Esophagus squamous epithelium (tissue), 5 donors: Measurements from ENCODE around the gene SIGLEC1. TPM values are rescaled to one million over a fixed set of nuclear protein-coding genes. Genes with fewer than 3 reads are reported as not detected.

Experiments
- DNase-seq: peaks from one replicate; lab custom pipeline; 2025; lab: John Stamatoyannopoulos, UW
- H3K27ac ChIP-seq, 4 donors: fragments of 200-600 bp; sonication (generic); one replicate each; pipeline ENCODE4 v1.5.1; 2016 to 2019; ENCODE audit warnings: mild to moderate bottlenecking in 1 of 4
- H3K27me3 ChIP-seq, 4 donors: fragments of 200-600 bp; sonication (generic); 1 replicate in 3 of 4; 2 replicates in 1 of 4; pipeline versions ENCODE4 v1.5.1 to v1.6.0; 2017 to 2021; ENCODE audit warnings: antibody characterized with exemption in 1 of 4
- H3K36me3 ChIP-seq, 3 donors: fragments of 200-600 bp; sonication (generic); one replicate each; pipeline ENCODE4 v1.5.1; 2016 to 2019
- H3K4me1 ChIP-seq, 3 donors: fragments of 200-600 bp; sonication (generic); one replicate each; pipeline ENCODE4 v1.5.1; 2017 to 2019
- H3K4me3 ChIP-seq, 4 donors: fragments of 200-600 bp; sonication (generic); 1 replicate in 3 of 4; 2 replicates in 1 of 4; pipeline ENCODE4 v1.5.1; 2016 to 2019; ENCODE audit warnings: mild to moderate bottlenecking in 2 of 4, moderate library complexity in 1 of 4
- H3K9me3 ChIP-seq, 3 donors: fragments of 200-600 bp; sonication (generic); one replicate each; pipeline ENCODE4 v1.5.1; 2016 to 2019
- POLR2A ChIP-seq, 4 donors: fragments of 450-650 bp; IDR thresholded peaks; one replicate each; pipeline ENCODE4 v1.6.1; 2017; ENCODE audit warnings: antibody characterized with exemption in 4 of 4, mild to moderate bottlenecking in 4 of 4, moderate library complexity in 3 of 4
- WGBS, 2 donors: methylation state at CpG; one replicate each; pipeline ENCODE4 v1.1.5; 2018; 5-methylcytosine and 5-hydroxymethylcytosine counted together
- intact Hi-C: fragments of 100-400 bp; cut with DNase I; formaldehyde crosslinking; loops from one replicate; pipeline ENCODE4 v1.15.0; 2022
- total RNA-seq, 4 donors: library from RNA; depleted of rRNA; stranded (reverse); fragments of >200 nt; gene quantifications; one replicate each; pipeline ENCODE4 v1.1.0, GENCODE V29; 2016
- TF ChIP-seq, protein P1 (sequence below), 6 experiments: fragments of 450-650 bp in 4 of 6; fragments of 200-600 bp in 2 of 6; sonication (generic) in 2 of 6; IDR thresholded peaks; one replicate each; pipeline ENCODE4 v1.5.1; 2016 to 2019; ENCODE audit warnings: antibody characterized with exemption in 6 of 6, mild to moderate bottlenecking in 4 of 6, moderate library complexity in 4 of 6
- donor health status: DM: yes; HTN: yes; CAD: no.

SIGLEC1 gene
- total RNA-seq, 4 donors from 2014 or later = 0.11 to 6.9 (median 1.8) TPM

DNA sequence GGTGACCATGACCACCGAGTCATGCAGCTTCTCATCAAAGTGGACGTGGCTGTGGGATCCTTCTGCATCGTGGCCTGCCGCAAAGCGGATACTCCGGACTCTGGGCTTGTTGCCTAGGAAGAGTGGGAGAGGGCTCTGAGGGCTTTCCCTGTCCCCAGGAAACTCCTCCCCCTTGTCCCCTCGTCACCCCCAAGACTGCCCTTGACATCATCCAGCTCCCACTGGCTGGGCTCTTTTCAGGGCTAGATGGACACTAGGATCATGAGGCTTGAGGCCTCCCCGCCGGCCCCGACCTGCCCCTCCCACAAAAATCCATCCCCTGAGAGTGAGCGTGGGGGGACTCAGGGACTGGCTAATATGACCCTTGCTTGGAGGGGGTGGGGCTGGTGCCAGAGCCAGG lies 46.2 kb upstream of the SIGLEC1 start:
- no peak for DNase-seq
- H3K4me3 ChIP-seq = no peak overlapping the region
- no peaks in the 10 kb centered on the region for H3K9me3 ChIP-seq
- no peaks in the 10 kb centered on the region for H3K27me3 ChIP-seq
- H3K36me3 ChIP-seq = peaks cover 0 to 35% (median 3%) of the 10 kb centered on the region in 3 donors
- WGBS, 2 donors = 69 to 97% methylated on average over 3 to 7 of the region's 11 CpGs
- H3K27ac ChIP-seq = peak overlapping the region in 3 of 4 donors; percentile 30 to 64 (median 56)
- no peak for TF ChIP-seq POLR2A (IDR thresholded peaks at IDR 0.05)
- TF ChIP-seq, protein P1, sequence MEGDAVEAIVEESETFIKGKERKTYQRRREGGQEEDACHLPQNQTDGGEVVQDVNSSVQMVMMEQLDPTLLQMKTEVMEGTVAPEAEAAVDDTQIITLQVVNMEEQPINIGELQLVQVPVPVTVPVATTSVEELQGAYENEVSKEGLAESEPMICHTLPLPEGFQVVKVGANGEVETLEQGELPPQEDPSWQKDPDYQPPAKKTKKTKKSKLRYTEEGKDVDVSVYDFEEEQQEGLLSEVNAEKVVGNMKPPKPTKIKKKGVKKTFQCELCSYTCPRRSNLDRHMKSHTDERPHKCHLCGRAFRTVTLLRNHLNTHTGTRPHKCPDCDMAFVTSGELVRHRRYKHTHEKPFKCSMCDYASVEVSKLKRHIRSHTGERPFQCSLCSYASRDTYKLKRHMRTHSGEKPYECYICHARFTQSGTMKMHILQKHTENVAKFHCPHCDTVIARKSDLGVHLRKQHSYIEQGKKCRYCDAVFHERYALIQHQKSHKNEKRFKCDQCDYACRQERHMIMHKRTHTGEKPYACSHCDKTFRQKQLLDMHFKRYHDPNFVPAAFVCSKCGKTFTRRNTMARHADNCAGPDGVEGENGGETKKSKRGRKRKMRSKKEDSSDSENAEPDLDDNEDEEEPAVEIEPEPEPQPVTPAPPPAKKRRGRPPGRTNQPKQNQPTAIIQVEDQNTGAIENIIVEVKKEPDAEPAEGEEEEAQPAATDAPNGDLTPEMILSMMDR (IDR thresholded peaks at IDR 0.05) = no peak
- intact Hi-C loops = no loop called here
- peaks cover 0 to 28% (median 3%) of the 10 kb centered on the region in 3 donors for H3K4me1 ChIP-seq

DNA sequence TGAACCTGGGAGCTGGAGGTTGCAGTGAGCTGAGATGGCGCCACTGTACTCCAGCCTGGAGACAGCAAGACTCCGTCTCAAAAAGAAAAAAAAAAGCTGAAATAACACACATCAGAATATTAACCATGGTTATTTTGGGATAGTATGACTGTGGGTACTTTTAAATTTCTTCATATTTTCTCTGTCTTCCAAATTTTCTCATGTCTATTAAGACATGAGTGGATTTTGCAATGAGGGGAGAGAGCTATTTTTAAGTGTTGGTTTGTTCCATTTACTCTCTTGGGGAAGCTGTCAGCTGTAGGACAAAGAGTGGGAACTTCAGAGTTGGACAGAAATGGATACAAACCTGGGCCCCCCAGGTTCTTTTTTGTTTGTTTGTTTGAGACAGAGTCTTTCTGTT lies 44.9 kb upstream of the SIGLEC1 start:
- DNase-seq = no peak
- intact Hi-C loops = no loop called here
- TF ChIP-seq POLR2A (IDR thresholded peaks at IDR 0.05) = no peak
- TF ChIP-seq, protein P1 (IDR thresholded peaks at IDR 0.05) = no peak
- Histone ChIP-seq H3K4me1 (peaks cover 0 to 34% (median 6%) of the 10 kb centered on the region in 3 donors), H3K27ac (peak overlapping the region in 2 of 4 donors; percentile 50 to 55), H3K27me3 (no peaks in the 10 kb centered on the region), H3K4me3 (no peak overlapping the region), H3K36me3 (peaks cover 0 to 35% (median 3%) of the 10 kb centered on the region in 3 donors), H3K9me3 (no peaks in the 10 kb centered on the region)
- 74 to 78% methylated on average over 2 of the region's 2 CpGs for WGBS, 2 donors

DNA sequence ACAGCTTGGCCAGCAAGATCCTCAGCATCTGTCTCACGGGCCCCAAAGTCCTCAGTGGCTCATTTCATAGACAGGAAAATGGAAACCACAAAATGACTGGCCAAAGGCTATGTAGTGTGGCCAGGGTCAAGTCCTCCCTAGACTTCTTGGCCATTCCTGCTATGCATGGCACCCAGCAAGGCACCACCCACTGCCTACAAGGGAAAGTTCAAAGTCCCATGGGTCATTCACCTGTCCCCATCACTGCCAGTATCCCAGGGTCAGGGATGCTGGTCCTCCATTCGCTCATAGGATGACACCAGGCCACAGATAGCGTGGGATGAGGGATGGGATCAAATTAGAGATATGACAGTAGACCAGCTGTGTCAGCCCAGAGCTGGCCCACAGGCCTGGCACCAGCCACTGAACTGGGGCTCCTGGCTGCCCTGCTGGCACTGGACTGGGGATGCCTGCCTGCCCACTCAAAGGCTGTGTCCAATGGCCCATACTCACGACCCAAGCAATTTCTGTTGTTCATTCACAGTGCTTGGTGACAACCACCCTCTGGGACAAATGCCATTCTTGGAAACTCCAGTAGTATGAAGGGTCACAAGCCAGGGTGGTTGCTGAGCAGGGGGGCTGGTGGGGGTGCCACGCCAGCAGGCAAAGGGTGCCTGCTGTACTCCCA lies 43.5 kb upstream of the SIGLEC1 start:
- no peaks in the 10 kb centered on the region for H3K9me3 ChIP-seq
- WGBS, 2 donors = 80 to 90% methylated on average over 2 to 4 of the region's 5 CpGs
- peaks cover 0 to 46% (median 3%) of the 10 kb centered on the region in 3 donors for H3K36me3 ChIP-seq
- intact Hi-C loops = no loop called here
- H3K4me1 ChIP-seq = peaks cover 3 to 40% (median 4%) of the 10 kb centered on the region in 3 donors
- no peak overlapping the region for H3K4me3 ChIP-seq
- H3K27me3 ChIP-seq = peaks cover 0 to 7% (median 0%) of the 10 kb centered on the region in 4 donors
- H3K27ac ChIP-seq = peak overlapping the region in 1 of 4 donors; percentile 39
- no peak for DNase-seq
- TF ChIP-seq, protein P1 (IDR thresholded peaks at IDR 0.05) = no peak
- no peak for TF ChIP-seq POLR2A (IDR thresholded peaks at IDR 0.05)

DNA sequence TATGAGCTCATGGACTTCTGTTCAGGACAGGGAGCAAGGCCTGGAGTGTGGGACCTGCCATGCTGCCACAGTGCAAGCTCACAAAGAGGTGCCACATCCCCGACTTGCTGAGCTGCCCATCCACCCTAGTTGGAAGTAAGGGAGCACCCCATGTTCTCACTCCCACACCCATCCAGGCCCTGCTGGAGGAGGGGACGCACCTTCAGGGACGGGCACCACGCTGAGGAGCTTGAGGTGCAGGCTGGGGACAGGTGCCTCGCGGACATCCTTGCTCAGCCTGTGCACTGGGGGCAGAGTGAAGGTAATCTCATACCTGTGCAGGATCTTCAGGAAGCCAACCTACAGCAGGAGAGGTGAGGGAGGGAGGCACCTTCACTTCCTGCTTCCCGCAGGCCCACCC lies 42.9 kb upstream of the SIGLEC1 start:
- no peak for TF ChIP-seq POLR2A (IDR thresholded peaks at IDR 0.05)
- TF ChIP-seq, protein P1 (IDR thresholded peaks at IDR 0.05) = no peak
- peaks cover 0 to 14% (median 0%) of the 10 kb centered on the region in 4 donors for H3K27me3 ChIP-seq
- WGBS, 2 donors = 75 to 100% methylated on average over 2 of the region's 7 CpGs
- no peaks in the 10 kb centered on the region for H3K9me3 ChIP-seq
- no peak for DNase-seq
- no peak overlapping the region for H3K27ac ChIP-seq
- H3K36me3 ChIP-seq = peaks cover 0 to 50% (median 3%) of the 10 kb centered on the region in 3 donors
- H3K4me1 ChIP-seq = peaks cover 3 to 37% (median 4%) of the 10 kb centered on the region in 3 donors
- H3K4me3 ChIP-seq = no peak overlapping the region
- intact Hi-C loops = no loop called here

DNA sequence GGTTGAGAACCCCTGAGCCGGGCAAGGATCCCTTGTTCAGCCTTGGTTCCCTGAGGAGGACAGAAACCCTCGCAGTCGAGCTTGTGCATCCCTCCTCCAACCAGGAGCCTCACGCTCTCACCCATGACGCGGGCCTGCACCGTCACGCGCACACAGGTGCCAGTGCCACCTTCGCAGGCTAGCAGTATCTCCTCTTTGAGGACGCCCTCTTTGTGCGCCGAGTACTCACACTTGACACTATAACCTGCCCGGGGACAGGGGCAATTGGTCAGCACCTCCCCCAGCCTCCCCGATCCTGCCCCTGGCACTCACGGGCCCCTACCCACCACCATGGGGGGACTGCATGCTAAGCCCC lies 41.9 kb upstream of the SIGLEC1 start:
- WGBS, 2 donors = 91 to 93% methylated on average over 6 to 9 of the region's 16 CpGs
- intact Hi-C loops = no loop called here
- no peak for DNase-seq
- H3K4me3 ChIP-seq = no peak overlapping the region
- H3K36me3 ChIP-seq = peaks cover 0 to 57% (median 3%) of the 10 kb centered on the region in 3 donors
- no peak overlapping the region for H3K27ac ChIP-seq
- TF ChIP-seq, protein P1 (IDR thresholded peaks at IDR 0.05) = no peak
- H3K4me1 ChIP-seq = peaks cover 4 to 37% (median 8%) of the 10 kb centered on the region in 3 donors
- H3K9me3 ChIP-seq = no peaks in the 10 kb centered on the region
- peaks cover 0 to 24% (median 0%) of the 10 kb centered on the region in 4 donors for H3K27me3 ChIP-seq
